GM18502 (cell line): Measurements from ENCODE around the gene ZNF792.
A peak's percentile ranks its signal among the peaks of the same experiment; 100 is the strongest.
"Not testable (repeated sequence)": the region's sequence is repeated elsewhere in the genome, so short reads cannot be mapped to it uniquely, and the experiment has no call there.

Experiments
- ATAC-seq: cut with Tn5 transposase; IDR thresholded peaks from one replicate; pipeline ENCODE4 v1.9.1; 2021; ENCODE audit warnings: mild to moderate bottlenecking; ENCODE audit not compliant: unreplicated experiment, poor library complexity

Gene ZNF792

GRCh38 chr19:34999498-35000337, 35.7 kb upstream of the ZNF792 start, which contains the start of gene GRAMD1A:
Gene GRAMD1A (plus strand): TSS chr19:35000323. CDS start chr19:35000479, 156 bp downstream.
- peak; percentile 59 for ATAC-seq

DNA sequence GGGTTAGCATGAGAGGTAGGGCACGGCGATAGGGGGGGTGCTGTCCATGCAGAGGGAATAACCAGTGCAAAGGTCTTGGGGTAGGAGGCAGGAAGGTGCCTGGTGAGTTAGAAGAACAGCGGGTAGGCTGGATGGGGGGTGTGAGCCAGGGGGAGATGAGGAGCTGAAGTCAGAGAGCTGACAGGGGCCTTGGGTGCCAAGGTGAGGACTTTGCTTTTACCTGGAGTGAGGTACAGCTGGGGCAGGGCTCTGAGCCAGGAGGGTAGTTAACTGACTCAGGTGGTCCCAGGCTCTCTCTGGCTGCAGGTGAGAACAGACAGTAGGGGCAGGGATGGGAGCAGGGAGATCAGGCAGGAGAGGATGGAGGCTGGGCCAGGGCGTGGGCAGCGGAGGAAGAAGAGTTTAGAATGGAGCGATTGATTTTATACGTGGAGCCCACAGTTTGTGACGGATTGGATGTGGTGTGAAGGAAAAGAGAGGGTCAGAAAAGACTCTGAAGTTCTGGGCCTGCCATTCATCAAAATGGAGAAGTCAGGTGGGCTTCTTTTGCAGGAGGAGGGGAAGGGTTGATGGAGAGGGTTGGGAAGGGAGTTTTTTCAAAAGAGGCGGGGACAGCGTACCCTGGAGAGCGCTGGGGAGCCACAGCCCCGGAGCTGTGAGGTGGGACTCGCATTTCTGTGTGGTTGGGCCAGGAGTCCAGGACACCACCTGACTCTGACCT, 34.9 kb upstream of the ZNF792 start:
- no peak for ATAC-seq

- ATAC-seq: not testable (repeated sequence)
Measured at GRCh38 chr19:34998224-34998623, 34.2 kb upstream of the ZNF792 start.

GRCh38 chr19:34997071-34997617, 33.1 kb upstream of the ZNF792 start:
- ATAC-seq: no peak

DNA sequence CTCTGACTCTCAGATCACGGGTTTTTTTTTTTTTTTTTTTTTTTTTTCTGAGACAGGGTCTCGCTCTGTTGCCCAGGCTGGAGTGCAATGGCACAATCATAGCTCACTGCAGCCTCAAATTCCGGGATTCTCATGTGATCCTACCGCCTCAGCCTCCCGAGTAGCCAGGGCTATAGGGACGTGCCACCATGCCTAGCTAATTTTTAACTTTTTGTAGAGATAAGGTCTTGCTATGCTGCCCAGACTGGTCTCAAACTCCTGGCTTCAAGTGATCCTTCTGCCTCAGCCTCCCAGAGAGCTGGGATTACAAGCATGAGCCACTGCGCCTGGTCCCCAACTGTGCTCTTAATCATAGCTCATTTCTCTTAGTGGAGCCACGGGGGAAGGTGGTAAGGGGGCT, 31.5 kb upstream of the ZNF792 start:
- ATAC-seq: no peak

DNA sequence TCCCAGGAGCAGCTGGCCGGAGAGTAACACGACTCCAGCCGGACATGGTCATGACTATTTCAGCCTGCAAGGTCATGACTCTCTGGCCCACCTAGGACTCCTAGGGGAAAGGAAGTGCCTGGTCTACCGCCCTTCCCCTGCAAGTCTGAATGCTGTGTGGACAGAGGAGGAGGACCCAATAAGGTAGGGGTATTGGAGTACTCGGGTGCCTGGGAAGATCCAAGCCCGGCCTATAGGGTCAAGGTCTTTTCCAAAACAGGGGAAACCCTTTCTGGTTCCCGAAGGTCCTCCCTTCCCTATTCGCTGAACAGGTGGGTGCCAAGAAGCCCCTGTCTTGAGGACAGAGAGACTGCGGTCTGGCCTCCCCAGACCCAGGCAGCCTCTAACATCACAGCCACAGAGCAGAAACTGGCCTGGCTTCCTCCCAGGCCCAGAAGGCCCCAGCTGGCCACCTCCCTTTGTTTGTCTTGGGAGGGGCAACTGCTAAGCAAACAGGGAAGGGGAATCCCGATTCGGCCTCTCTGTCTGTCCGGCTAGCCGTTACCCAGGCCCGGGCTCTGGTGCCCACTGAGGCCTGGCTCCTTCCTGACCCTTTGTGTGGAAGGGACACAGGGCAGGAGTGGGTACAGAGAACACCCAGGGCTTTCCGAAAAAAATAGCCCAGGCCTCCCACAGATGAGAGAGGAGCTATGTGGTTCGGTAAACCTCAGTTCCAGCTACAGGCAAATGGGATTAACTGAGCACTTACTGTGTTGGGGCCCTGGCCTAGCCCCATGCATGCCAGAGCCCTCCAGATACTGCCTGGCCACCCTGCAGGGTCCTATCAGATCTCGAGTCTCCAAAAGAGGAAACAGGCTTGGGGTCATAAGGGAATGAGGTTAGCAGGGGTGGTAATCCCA, 30.9 kb upstream of the ZNF792 start:
- ATAC-seq: no peak

- no peak for ATAC-seq
Measured at GRCh38 chr19:34994286-34994642, 30.2 kb upstream of the ZNF792 start.

DNA sequence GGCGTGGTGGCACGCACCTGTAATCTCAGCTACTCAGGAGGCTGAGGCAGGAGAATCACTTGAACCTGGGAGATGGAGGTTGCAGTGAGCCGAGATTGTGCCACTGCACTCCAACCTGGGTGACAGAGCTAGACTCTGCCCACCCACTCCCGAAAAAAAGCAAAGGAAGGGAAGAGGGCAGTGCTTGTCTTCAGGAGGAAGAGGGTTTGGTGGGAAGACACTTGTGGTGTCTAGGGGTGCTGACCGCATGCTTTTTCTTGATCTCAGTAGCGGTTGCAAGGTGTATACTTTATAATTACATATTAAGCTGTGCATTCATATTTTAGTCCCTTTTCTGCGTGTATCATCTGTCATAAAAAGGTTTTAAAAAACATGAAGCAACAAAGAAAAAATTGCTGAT, 28.6 kb upstream of the ZNF792 start:
- not testable (repeated sequence) for ATAC-seq

GRCh38 chr19:34991542-34992333, 27.7 kb upstream of the ZNF792 start:
- no peak for ATAC-seq

DNA sequence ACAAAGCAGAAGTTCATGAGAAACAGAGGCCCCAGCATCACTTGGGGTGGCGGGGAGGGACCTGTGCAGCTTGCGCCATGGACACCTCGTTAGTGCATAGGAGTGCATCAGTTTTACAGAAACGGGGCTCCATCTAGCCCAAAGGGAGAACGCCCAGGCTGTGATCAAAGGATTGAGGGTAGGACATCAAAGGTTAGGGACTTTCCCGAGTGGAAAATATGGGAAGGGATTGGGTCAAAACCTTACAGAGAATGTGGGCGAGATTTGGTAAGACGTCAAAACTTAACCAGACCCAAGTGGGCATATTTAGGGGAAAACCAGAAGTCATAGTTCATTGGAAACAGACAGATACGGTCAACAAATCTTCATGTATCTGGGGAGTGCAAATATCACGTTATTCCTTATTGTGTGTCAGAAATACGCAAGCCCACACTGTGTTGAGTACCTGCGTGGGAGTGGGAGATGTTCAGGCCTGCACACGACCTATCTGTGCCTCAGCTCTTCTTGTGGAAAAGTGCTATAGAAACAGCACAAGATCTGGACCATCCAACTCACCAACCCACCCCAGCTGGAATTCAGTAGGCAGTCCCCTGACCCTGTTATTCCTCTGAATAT, 26.7 kb upstream of the ZNF792 start:
- ATAC-seq: no peak

GRCh38 chr19:34989298-34989697, 25.3 kb upstream of the ZNF792 start:
- ATAC-seq: no peak

GRCh38 chr19:34988119-34988518, 24.1 kb upstream of the ZNF792 start:
- ATAC-seq: no peak

- ATAC-seq: no peak
Measured at GRCh38 chr19:34985249-34986022, 21.4 kb upstream of the ZNF792 start.

DNA sequence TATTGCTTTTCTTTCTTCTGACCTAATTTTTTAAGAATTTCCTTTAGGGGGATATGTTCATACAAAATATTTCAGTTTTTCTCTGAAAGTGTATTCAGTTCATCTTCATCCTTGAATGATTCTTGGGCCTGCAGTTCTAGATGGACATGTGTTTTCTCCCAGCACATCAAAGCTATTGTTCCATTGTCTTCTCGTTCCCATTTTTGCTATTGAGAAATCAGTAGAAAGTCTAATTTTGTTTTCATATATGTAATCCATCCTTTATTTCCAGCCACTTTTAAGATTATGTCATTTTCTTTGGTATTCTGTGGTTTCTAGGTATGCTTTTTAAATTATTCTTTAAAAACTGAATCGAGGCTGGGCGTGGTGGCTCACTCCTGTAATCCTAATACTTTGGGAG, 20.3 kb upstream of the ZNF792 start:
- no peak for ATAC-seq

DNA sequence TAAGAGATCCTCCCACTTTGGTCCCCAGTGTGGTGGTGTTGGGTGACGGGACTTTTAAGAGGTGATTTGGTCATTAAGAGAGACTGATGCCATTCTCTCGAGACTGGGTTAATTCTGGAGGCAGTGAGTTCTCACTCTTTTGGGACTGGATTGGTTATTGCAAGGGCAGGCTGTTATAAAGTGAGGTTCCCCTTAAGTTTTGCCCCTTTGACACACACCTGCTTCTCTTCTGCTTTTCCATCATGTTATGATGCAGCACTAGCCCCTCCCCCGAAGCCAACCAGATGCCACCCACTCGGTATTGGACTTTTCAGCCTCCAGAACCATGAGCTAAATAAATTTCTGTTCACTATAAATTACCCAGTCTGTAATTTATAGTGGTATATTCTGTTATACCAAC, 19.8 kb upstream of the ZNF792 start:
- no peak for ATAC-seq

- ATAC-seq: no peak
Measured at GRCh38 chr19:34982275-34982674, 18.2 kb upstream of the ZNF792 start.

GRCh38 chr19:34979819-34980640, 16.0 kb upstream of the ZNF792 start:
- ATAC-seq: no peak

DNA sequence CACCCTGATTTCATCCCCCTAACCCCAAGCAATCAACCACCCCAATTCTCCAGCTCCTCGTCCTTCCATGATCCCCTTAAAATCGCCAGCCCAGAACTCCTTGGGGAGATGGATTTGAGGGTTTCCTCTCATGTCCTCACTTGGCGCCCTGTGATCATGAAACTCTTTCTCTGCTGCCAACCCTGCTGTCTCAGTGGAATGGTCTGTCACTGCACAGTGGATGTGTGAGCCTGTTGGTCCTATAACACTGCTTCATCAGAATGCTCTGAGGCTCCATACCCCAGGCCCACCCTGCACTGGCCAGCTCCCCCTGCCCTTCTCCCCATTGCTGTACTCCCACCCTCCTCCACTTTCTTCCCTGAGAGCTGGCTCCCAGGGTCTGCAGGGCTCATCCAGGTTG, 12.6 kb upstream of the ZNF792 start:
- ATAC-seq: no peak
